ENCODE data around the gene CHPF2.

The CHPF2 gene

DNA sequence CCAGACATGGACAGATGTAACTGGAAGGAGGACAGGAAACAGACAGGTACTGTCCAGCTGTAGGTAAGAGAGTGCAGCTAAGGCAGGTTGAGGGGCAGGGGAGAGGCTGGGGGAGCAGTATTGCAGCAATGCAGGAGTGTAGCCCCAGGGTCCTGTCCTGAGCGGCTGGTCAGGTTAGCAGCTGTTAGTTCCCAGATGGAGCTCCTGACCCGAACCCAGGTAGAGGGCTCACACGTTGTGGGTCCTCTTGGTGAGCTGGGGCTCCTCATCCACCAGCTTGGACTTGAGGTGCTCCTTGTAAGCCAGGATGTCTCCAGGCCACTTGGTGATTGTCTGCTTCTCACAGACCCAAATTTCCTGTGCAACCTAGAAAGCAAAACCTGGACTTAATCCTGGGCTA is 18.5 kb upstream of the CHPF2 start:
- H3K27me3 ChIP-seq (replicated peaks), result no peaks in the 10 kb centered on the region
- in situ Hi-C loops (cut with HindIII; ENCODE audit: low pct_ligation_motif_present, low sequenced_read_pairs), result no loop called here
- TF ChIP-seq, protein P1, sequence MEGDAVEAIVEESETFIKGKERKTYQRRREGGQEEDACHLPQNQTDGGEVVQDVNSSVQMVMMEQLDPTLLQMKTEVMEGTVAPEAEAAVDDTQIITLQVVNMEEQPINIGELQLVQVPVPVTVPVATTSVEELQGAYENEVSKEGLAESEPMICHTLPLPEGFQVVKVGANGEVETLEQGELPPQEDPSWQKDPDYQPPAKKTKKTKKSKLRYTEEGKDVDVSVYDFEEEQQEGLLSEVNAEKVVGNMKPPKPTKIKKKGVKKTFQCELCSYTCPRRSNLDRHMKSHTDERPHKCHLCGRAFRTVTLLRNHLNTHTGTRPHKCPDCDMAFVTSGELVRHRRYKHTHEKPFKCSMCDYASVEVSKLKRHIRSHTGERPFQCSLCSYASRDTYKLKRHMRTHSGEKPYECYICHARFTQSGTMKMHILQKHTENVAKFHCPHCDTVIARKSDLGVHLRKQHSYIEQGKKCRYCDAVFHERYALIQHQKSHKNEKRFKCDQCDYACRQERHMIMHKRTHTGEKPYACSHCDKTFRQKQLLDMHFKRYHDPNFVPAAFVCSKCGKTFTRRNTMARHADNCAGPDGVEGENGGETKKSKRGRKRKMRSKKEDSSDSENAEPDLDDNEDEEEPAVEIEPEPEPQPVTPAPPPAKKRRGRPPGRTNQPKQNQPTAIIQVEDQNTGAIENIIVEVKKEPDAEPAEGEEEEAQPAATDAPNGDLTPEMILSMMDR (IDR thresholded peaks at IDR 0.05; ENCODE audit: low read depth, low read length, missing control alignments), result no peak
- H3K36me3 ChIP-seq (replicated peaks), result peaks cover 50% of the 10 kb centered on the region
- H3K27ac ChIP-seq, result no peak overlapping the region
- DNase-seq, result no peak
- no peak overlapping the region for H3K4me3 ChIP-seq (ENCODE audit: low read depth, low read length)

DNA sequence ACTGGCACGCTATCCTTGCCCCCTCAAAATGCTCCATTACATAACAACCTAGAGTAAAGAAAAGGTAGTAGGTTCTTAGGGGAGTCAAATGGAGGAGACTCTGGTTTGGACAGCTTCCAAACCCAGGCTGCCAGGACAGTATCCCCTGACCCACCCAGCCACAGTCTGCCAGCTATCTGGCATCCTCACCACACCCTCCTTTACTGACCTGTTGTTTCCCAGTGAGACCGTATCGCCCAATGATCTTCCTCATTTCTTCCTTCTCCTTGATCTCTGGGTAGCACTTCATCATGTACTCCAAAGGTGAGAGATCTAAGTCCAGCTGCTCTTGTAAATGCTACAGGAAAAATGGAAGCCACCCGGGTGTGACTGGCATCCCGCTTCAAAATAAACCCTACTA is 16.9 kb upstream of the CHPF2 start:
- no peak for DNase-seq

DNA sequence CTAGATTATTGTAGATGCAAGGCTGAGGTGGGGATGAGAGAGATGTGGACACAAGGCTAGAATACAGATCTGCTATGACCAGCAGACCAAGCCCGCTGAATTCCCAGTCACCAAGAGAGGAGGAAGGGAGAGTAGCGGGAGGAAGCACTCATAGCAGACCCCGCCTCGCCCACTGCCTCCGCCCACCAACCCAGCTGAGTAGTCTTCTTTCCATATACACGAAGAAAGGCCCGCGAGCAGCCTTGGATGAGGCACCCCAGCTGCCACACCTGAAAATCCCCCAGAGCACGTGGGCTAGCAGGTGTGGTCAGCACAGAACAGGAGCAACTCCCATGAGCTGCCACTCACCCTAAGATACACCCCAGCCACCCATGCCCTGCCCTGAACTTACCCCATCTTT is 14.1 kb upstream of the CHPF2 start:
- no peak for DNase-seq
- Histone ChIP-seq H3K4me3 (ENCODE audit: low read depth, low read length) (no peak overlapping the region), H3K27me3 (replicated peaks) (no peaks in the 10 kb centered on the region), H3K36me3 (replicated peaks) (peaks cover 77% of the 10 kb centered on the region), H3K27ac (no peak overlapping the region)
- TF ChIP-seq, protein P1 (IDR thresholded peaks at IDR 0.05; ENCODE audit: low read depth, low read length, missing control alignments), result no peak
- in situ Hi-C loops (cut with HindIII; ENCODE audit: low pct_ligation_motif_present, low sequenced_read_pairs), result no loop called here

More for the DNA sequence above, 16.9 kb upstream of the CHPF2 start:
- peaks cover 63% of the 10 kb centered on the region for H3K36me3 ChIP-seq (replicated peaks)
- no peak overlapping the region for H3K4me3 ChIP-seq (ENCODE audit: low read depth, low read length)
- in situ Hi-C loops (cut with HindIII; ENCODE audit: low pct_ligation_motif_present, low sequenced_read_pairs), result no loop called here
- no peak overlapping the region for H3K27ac ChIP-seq
- TF ChIP-seq, protein P1 (IDR thresholded peaks at IDR 0.05; ENCODE audit: low read depth, low read length, missing control alignments), result no peak
- H3K27me3 ChIP-seq (replicated peaks), result no peaks in the 10 kb centered on the region

DNA sequence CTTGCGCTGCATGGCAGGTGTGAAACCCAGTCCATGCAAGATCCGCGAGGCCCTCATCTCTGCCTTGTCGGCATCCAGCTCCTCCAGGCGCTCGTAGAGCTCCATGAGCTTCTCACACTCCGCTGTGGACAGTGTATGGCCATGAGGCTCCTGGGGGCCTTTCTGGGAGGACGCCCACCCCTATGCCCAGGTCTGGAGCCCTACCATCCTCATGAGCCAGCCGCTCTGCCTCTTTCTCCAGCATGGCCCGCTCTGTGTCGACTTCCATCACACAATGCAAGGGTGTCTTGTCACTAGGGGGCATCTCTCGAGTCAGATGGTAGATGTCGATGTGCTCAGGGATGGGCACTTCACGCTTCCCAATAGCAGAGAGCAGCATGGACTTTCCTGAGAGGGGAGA is 8.6 kb upstream of the CHPF2 start:
- no peak for DNase-seq
- peaks cover 49% of the 10 kb centered on the region for H3K36me3 ChIP-seq (replicated peaks)
- no peak overlapping the region for H3K4me3 ChIP-seq (ENCODE audit: low read depth, low read length)
- in situ Hi-C loops (cut with HindIII; ENCODE audit: low pct_ligation_motif_present, low sequenced_read_pairs), result no loop called here
- H3K27ac ChIP-seq, result no peak overlapping the region
- H3K27me3 ChIP-seq (replicated peaks), result no peaks in the 10 kb centered on the region
- TF ChIP-seq, protein P1 (IDR thresholded peaks at IDR 0.05; ENCODE audit: low read depth, low read length, missing control alignments), result no peak

DNA sequence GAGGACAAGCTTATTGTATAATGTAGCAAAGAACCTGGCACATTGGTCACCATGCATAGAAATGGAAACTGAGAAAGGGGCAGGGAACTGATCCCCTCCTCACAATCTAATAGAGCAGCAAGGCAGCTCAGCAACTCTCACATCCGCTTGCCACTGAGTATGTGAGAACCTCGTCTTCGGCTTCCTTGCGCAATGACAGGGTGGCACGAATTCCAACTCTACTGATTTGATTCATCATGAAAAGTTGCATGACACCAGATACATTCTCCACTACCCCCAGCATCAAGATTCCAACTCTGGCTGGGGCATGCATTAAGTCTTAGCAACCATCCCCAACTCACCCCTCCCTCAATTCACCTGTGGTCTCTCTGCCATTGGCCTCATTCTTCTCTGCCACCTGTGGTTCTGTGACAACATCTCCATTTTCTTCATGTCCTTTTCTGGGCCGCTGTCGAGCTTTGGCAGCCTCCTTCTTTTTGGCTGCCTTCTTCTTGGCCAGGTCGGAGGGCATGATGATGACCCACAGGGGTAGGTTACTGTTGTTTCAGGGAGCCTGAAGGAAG is 6.3 kb upstream of the CHPF2 start:
- Histone ChIP-seq H3K27me3 (replicated peaks) (no peaks in the 10 kb centered on the region), H3K4me3 (ENCODE audit: low read depth, low read length) (peak overlapping the region; percentile 83), H3K27ac (no peak overlapping the region), H3K36me3 (replicated peaks) (peaks cover 31% of the 10 kb centered on the region)
- TF ChIP-seq, protein P1 (IDR thresholded peaks at IDR 0.05; ENCODE audit: low read depth, low read length, missing control alignments), result no peak
- in situ Hi-C loops (cut with HindIII; ENCODE audit: low pct_ligation_motif_present, low sequenced_read_pairs), result no loop called here
- DNase-seq, result no peak

DNA sequence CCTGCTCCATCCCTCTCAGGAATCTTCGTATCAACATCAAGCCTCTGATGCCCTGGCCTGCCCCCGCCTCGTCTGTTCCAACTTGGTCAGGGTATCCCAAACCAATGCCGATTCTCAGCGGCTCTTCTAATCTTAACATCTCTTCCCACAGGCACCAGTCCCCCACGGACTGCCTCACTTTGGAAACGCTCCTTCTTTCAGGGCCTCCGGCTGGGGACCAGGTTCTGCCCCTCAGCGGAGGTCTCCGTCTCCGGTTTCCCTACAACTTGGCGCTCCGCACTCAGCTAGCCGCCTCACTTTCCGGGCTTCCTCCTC is 5.8 kb upstream of the CHPF2 start:
- TF ChIP-seq, protein P1 (IDR thresholded peaks at IDR 0.05; ENCODE audit: low read depth, low read length, missing control alignments), result no peak
- Histone ChIP-seq H3K27ac (peak overlapping the region; percentile 51), H3K36me3 (replicated peaks) (peaks cover 27% of the 10 kb centered on the region), H3K4me3 (ENCODE audit: low read depth, low read length) (peak overlapping the region; percentile 83), H3K27me3 (replicated peaks) (no peaks in the 10 kb centered on the region)
- in situ Hi-C loops (cut with HindIII; ENCODE audit: low pct_ligation_motif_present, low sequenced_read_pairs), result no loop called here
- DNase-seq, result no peak

All from brain microvascular endothelial cell (primary cell).